Upper lobe of right lung (tissue), 1 donor: Measurements from ENCODE around the gene TKTL2. TPM values are rescaled to one million over a fixed set of nuclear protein-coding genes. Genes with fewer than 3 reads are reported as not detected.

Experiments
- ATAC-seq: fragments of 200-7000 bp; cut with Tn5 transposase; one replicate; pipeline ENCODE4 v1.9.1; 2020; ENCODE audit warnings: mild to moderate bottlenecking, moderate library complexity
- DNase-seq: peaks from one replicate; pipeline ENCODE4 v3.0.0-alpha.2; 2020
- H3K27ac ChIP-seq: fragments of 200-600 bp; one replicate; pipeline ENCODE4 v1.8.0; 2022
- H3K27me3 ChIP-seq: fragments of 200-600 bp; one replicate; pipeline ENCODE4 v1.8.0; 2022; ENCODE audit warnings: mild to moderate bottlenecking
- H3K36me3 ChIP-seq: fragments of 200-600 bp; one replicate; pipeline ENCODE4 v1.8.0; 2022
- H3K4me1 ChIP-seq: fragments of 200-600 bp; one replicate; pipeline ENCODE4 v1.8.0; 2022
- H3K4me3 ChIP-seq: fragments of 200-600 bp; one replicate; pipeline ENCODE4 v1.8.0; 2022; ENCODE audit warnings: mild to moderate bottlenecking
- H3K9me3 ChIP-seq: fragments of 200-600 bp; one replicate; pipeline ENCODE4 v1.8.0; 2022
- CTCF ChIP-seq: fragments of 200-600 bp; IDR thresholded peaks from one replicate; pipeline ENCODE4 v1.8.0; 2022; ENCODE audit warnings: antibody characterized with exemption
- intact Hi-C: fragments of 100-400 bp; cut with DNase I; formaldehyde crosslinking; loops from one replicate; pipeline ENCODE4 v1.11.0; 2022
- total RNA-seq: library from RNA; stranded (reverse); fragmentation: NEBNext Ultra II Directional; extraction: Animal tissue kit (Norgen Biotek cat#: 25700); gene quantifications from one replicate; pipeline ENCODE4 v1.2.1, GENCODE V29; 2021
- donor health status: DM: no; HTN: yes; CAD: no; lungs with severe emphysema.

TKTL2 gene
- total RNA-seq, 1 donor from 2014 or later = not detected

GRCh38 chr4:163494360-163495241, 21.0 kb upstream of the TKTL2 start, which contains the start of gene TMA16:
TSS of gene TMA16 (plus strand) at chr4:163494690. CDS start at chr4:163494802, 112 bp downstream.
- no peaks in the 10 kb centered on the region for H3K36me3 ChIP-seq
- no peaks in the 10 kb centered on the region for H3K27me3 ChIP-seq
- H3K4me1 ChIP-seq = peaks cover 10% of the 10 kb centered on the region
- no peak for TF ChIP-seq CTCF
- intact Hi-C loops = no loop called here
- no peaks in the 10 kb centered on the region for H3K9me3 ChIP-seq
- H3K4me3 ChIP-seq = peak within 1 kb of the TSS; percentile 95
- ATAC-seq (peak; percentile 95), DNase-seq (peak; percentile 91)
- peak within 1 kb of the TSS; percentile 88 for H3K27ac ChIP-seq

GRCh38 chr4:163493643-163494359, 20.2 kb upstream of the TKTL2 start:
- H3K9me3 ChIP-seq = no peaks in the 10 kb centered on the region
- no peaks in the 10 kb centered on the region for H3K36me3 ChIP-seq
- peaks cover 10% of the 10 kb centered on the region for H3K4me1 ChIP-seq
- DNase-seq (no peak), ATAC-seq (no peak)
- H3K4me3 ChIP-seq = peak overlapping the region; percentile 95
- TF ChIP-seq CTCF = no peak
- no peaks in the 10 kb centered on the region for H3K27me3 ChIP-seq
- peak overlapping the region; percentile 88 for H3K27ac ChIP-seq
- intact Hi-C loops = no loop called here

- no peak for DNase-seq
- Histone ChIP-seq H3K4me1 (peaks cover 10% of the 10 kb centered on the region), H3K27me3 (no peaks in the 10 kb centered on the region), H3K27ac (no peak overlapping the region), H3K9me3 (no peaks in the 10 kb centered on the region), H3K36me3 (no peaks in the 10 kb centered on the region), H3K4me3 (no peak overlapping the region)
- no peak for ATAC-seq
- no peak for TF ChIP-seq CTCF
- intact Hi-C loops = no loop called here
These were observed 19.5 kb upstream of the TKTL2 start for GRCh38 chr4:163492951-163493504.

GRCh38 chr4:163489929-163490328, 16.4 kb upstream of the TKTL2 start:
- no peak for TF ChIP-seq CTCF
- intact Hi-C loops = no loop called here
- no peak for ATAC-seq
- H3K4me1 ChIP-seq = no peaks in the 10 kb centered on the region
- no peaks in the 10 kb centered on the region for H3K36me3 ChIP-seq
- H3K9me3 ChIP-seq = no peaks in the 10 kb centered on the region
- no peak for DNase-seq
- H3K27ac ChIP-seq = no peak overlapping the region
- H3K27me3 ChIP-seq = no peaks in the 10 kb centered on the region
- H3K4me3 ChIP-seq = no peak overlapping the region

GRCh38 chr4:163486321-163486720, 12.8 kb upstream of the TKTL2 start:
- Histone ChIP-seq H3K27ac (no peak overlapping the region), H3K27me3 (no peaks in the 10 kb centered on the region), H3K9me3 (no peaks in the 10 kb centered on the region), H3K4me3 (no peak overlapping the region), H3K36me3 (no peaks in the 10 kb centered on the region), H3K4me1 (no peaks in the 10 kb centered on the region)
- DNase-seq (no peak), ATAC-seq (no peak)
- TF ChIP-seq CTCF = no peak
- intact Hi-C loops = no loop called here
